Hepatocyte (in vitro differentiated cells): Measurements from ENCODE around the gene IL36RN.

Experiments used
- EZH2 ChIP-seq: fragments of 200-600 bp; sonication (generic); IDR thresholded peaks from 2 replicates; pipeline ENCODE4 v1.6.1; 2016; ENCODE audit warnings: antibody characterized with exemption, mild to moderate bottlenecking, borderline replicate concordance
- TF ChIP-seq, protein P1 (sequence below): fragments of 200-600 bp; sonication (generic); IDR thresholded peaks from 2 replicates; pipeline ENCODE4 v1.5.1; 2016; ENCODE audit warnings: antibody characterized with exemption, mild to moderate bottlenecking; ENCODE audit not compliant: poor library complexity

DNA sequence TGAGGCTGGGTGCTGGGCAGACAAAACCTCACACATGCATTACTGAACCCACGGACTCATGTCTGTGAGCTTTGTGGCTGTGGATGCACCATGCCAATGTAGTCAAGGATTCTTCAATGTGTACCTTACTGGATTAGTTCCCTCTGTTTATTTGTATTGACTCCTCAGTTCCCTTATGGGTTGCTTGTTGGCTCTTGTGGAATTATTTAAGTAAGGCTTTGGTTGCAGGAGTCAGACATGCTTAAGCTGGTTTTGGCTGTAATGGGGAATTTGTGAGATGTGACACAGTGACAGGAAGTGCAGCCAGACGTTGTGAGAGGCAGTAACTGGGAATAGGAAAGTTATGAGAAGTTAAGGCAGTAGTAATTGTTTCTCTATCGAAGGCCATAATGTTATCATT lies 54.8 kb downstream of the IL36RN start:
- TF ChIP-seq, protein P1, sequence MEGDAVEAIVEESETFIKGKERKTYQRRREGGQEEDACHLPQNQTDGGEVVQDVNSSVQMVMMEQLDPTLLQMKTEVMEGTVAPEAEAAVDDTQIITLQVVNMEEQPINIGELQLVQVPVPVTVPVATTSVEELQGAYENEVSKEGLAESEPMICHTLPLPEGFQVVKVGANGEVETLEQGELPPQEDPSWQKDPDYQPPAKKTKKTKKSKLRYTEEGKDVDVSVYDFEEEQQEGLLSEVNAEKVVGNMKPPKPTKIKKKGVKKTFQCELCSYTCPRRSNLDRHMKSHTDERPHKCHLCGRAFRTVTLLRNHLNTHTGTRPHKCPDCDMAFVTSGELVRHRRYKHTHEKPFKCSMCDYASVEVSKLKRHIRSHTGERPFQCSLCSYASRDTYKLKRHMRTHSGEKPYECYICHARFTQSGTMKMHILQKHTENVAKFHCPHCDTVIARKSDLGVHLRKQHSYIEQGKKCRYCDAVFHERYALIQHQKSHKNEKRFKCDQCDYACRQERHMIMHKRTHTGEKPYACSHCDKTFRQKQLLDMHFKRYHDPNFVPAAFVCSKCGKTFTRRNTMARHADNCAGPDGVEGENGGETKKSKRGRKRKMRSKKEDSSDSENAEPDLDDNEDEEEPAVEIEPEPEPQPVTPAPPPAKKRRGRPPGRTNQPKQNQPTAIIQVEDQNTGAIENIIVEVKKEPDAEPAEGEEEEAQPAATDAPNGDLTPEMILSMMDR = no peak
- TF ChIP-seq EZH2 = no peak
